ENCODE measurements around the gene CLMN. TPM values are rescaled to one million over a fixed set of nuclear protein-coding genes. Genes with fewer than 3 reads are reported as not detected.

CLMN gene
- total RNA-seq, 1 experiment from 2014 or later: 8.6 TPM

- intact Hi-C loops (cut with micrococcal nuclease; ENCODE audit: unreplicated experiment): no loop called here
- Histone ChIP-seq H3K36me3 (ENCODE audit: insufficient read depth, low read length, poor library complexity, severe bottlenecking) (no peaks in the 10 kb centered on the region), H3K9me3 (ENCODE audit: low read depth, low read length, poor library complexity, severe bottlenecking) (no peaks in the 10 kb centered on the region), H3K4me1 (ENCODE audit: insufficient read depth, low read length, poor library complexity, severe bottlenecking) (no peaks in the 10 kb centered on the region), H3K27me3 (replicated peaks; ENCODE audit: insufficient read depth, low read depth, low read length, poor library complexity) (no peaks in the 10 kb centered on the region), H3K27ac (ENCODE audit: low read depth, low read length, poor library complexity, severe bottlenecking) (no peak overlapping the region), H3K4me3 (ENCODE audit: low read depth, low read length, poor library complexity, severe bottlenecking) (no peak overlapping the region)
- DNase-seq (ENCODE audit: low spot score): no peak
- ChIA-PET POLR2A (ENCODE audit: low non-redundant PET) (no interaction called here), CTCF (no interaction called here)
- BruUV-seq (replicated peaks): no TSS peak
- no peak for TF ChIP-seq CTCF (conservative IDR thresholded peaks at IDR 0.05; ENCODE audit: low read depth, low read length)
Observed at GRCh38 chr14:95242870-95243269, 76.8 kb downstream of the CLMN start.

- POLR2A ChIA-PET (ENCODE audit: low non-redundant PET): no interaction called here
- Histone ChIP-seq H3K4me1 (ENCODE audit: insufficient read depth, low read length, poor library complexity, severe bottlenecking) (no peaks in the 10 kb centered on the region), H3K4me3 (ENCODE audit: low read depth, low read length, poor library complexity, severe bottlenecking) (no peak overlapping the region), H3K27ac (ENCODE audit: low read depth, low read length, poor library complexity, severe bottlenecking) (no peak overlapping the region), H3K27me3 (replicated peaks; ENCODE audit: insufficient read depth, low read depth, low read length, poor library complexity) (no peaks in the 10 kb centered on the region), H3K9me3 (ENCODE audit: low read depth, low read length, poor library complexity, severe bottlenecking) (no peaks in the 10 kb centered on the region), H3K36me3 (ENCODE audit: insufficient read depth, low read length, poor library complexity, severe bottlenecking) (no peaks in the 10 kb centered on the region)
- DNase-seq (ENCODE audit: low spot score): no peak
- CTCF ChIA-PET: interaction anchor here (0.5 kb wide), 1 partner anchor 51 kb away, joined by 5 read pairs; no protein-coding TSS in a partner anchor
- TF ChIP-seq CTCF (conservative IDR thresholded peaks at IDR 0.05; ENCODE audit: low read depth, low read length): no peak
- TF ChIP-seq EZH2 (IDR thresholded peaks at IDR 0.05; ENCODE audit: borderline replicate concordance, low read depth, low read length, poor library complexity, severe bottlenecking): no peak
- no TSS peak for BruUV-seq (replicated peaks)
- intact Hi-C loops (cut with micrococcal nuclease; ENCODE audit: unreplicated experiment): no loop called here
Observed at GRCh38 chr14:95240859-95241813, 78.6 kb downstream of the CLMN start.

- TF ChIP-seq EZH2 (IDR thresholded peaks at IDR 0.05; ENCODE audit: borderline replicate concordance, low read depth, low read length, poor library complexity, severe bottlenecking) (no peak), CTCF (conservative IDR thresholded peaks at IDR 0.05; ENCODE audit: low read depth, low read length) (no peak)
- intact Hi-C loops (cut with micrococcal nuclease; ENCODE audit: unreplicated experiment): no loop called here
- no TSS peak for BruUV-seq (replicated peaks)
- Histone ChIP-seq H3K27ac (ENCODE audit: low read depth, low read length, poor library complexity, severe bottlenecking) (no peak overlapping the region), H3K4me3 (ENCODE audit: low read depth, low read length, poor library complexity, severe bottlenecking) (no peak overlapping the region), H3K36me3 (ENCODE audit: insufficient read depth, low read length, poor library complexity, severe bottlenecking) (no peaks in the 10 kb centered on the region), H3K9me3 (ENCODE audit: low read depth, low read length, poor library complexity, severe bottlenecking) (no peaks in the 10 kb centered on the region), H3K4me1 (ENCODE audit: insufficient read depth, low read length, poor library complexity, severe bottlenecking) (no peaks in the 10 kb centered on the region), H3K27me3 (replicated peaks; ENCODE audit: insufficient read depth, low read depth, low read length, poor library complexity) (no peaks in the 10 kb centered on the region)
- POLR2A ChIA-PET (ENCODE audit: low non-redundant PET): no interaction called here
- CTCF ChIA-PET: no interaction called here
- DNase-seq (ENCODE audit: low spot score): no peak
Observed at GRCh38 chr14:95238487-95239298, 81.0 kb downstream of the CLMN start.
